Activated T-helper 2 cell treated with anti-CD3 and anti-CD28 coated beads, Interferon-gamma antibody, Interleukin-2, Interleukin-4, amounts not matched to agents 10 μg/mL and 5 μg/mL and 100 μg/mL, durations not matched to agents 14 hours and 24 hours and 36 hours (primary cell): ENCODE measurements around the gene TCEANC2. TPM values are rescaled to one million over a fixed set of nuclear protein-coding genes. Genes with fewer than 3 reads are reported as not detected.
"Not testable (repeated sequence)": the region's sequence is repeated elsewhere in the genome, so short reads cannot be mapped to it uniquely, and the experiment has no call there.

Experiments
- DNase-seq: peaks from one replicate; pipeline ENCODE4 v3.0.0; 2021; ENCODE audit warnings: low spot score
- H3K27ac Mint-ChIP-seq: one replicate; pipeline ENCODE4 v1.8.0; 2021; ENCODE audit warnings: mixed read lengths
- H3K27me3 Mint-ChIP-seq: one replicate; pipeline ENCODE4 v1.8.0; 2021; ENCODE audit warnings: low read depth, mixed read lengths
- H3K36me3 Mint-ChIP-seq: one replicate; pipeline ENCODE4 v1.8.0; 2021; ENCODE audit warnings: low read depth, mixed read lengths
- H3K4me1 Mint-ChIP-seq: one replicate; pipeline ENCODE4 v1.8.0; 2021; ENCODE audit warnings: low read depth, mixed read lengths
- H3K4me3 Mint-ChIP-seq: one replicate; pipeline ENCODE4 v1.8.0; 2021; ENCODE audit warnings: low read depth, mild to moderate bottlenecking, moderate library complexity, mixed read lengths
- H3K9me3 Mint-ChIP-seq: one replicate; pipeline ENCODE4 v1.8.0; 2021; ENCODE audit warnings: mixed read lengths
- intact Hi-C: fragments of 100-400 bp; cut with micrococcal nuclease; formaldehyde crosslinking; loops from one replicate; pipeline ENCODE4 v1.15.1; 2023
- total RNA-seq: library from RNA; stranded (reverse); gene quantifications from 2 replicates; pipeline ENCODE4 v1.2.3, GENCODE V29; 2022

Gene TCEANC2
- total RNA-seq: 12.8 and 13.2 TPM in 2 replicates

- Mint-ChIP-seq H3K27ac (no peak within 1 kb of the TSS), H3K27me3 (no peaks in the 10 kb centered on the region), H3K36me3 (peaks cover 22% of the 10 kb centered on the region), H3K9me3 (no peaks in the 10 kb centered on the region), H3K4me1 (peaks cover 18% of the 10 kb centered on the region), H3K4me3 (no peak within 1 kb of the TSS)
- intact Hi-C loops: loop anchor here (1.0 to 10.0 kb wide), 12 partner anchors 107 to 1996 kb away; partner anchors contain the start of genes BTF3L4, CPT2, CYB5RL and LRRC42
- DNase-seq: peak; percentile 98
Measured at GRCh38 chr1:54052934-54053744, at the start of gene TCEANC2, which contains the start of gene TMEM59. TSS of gene TCEANC2 (plus strand) at chr1:54053608. CDS start at chr1:54054423, 815 bp downstream. TSS of gene TMEM59 (minus strand) at chr1:54053204. CDS start at chr1:54053188, 16 bp downstream.

DNA sequence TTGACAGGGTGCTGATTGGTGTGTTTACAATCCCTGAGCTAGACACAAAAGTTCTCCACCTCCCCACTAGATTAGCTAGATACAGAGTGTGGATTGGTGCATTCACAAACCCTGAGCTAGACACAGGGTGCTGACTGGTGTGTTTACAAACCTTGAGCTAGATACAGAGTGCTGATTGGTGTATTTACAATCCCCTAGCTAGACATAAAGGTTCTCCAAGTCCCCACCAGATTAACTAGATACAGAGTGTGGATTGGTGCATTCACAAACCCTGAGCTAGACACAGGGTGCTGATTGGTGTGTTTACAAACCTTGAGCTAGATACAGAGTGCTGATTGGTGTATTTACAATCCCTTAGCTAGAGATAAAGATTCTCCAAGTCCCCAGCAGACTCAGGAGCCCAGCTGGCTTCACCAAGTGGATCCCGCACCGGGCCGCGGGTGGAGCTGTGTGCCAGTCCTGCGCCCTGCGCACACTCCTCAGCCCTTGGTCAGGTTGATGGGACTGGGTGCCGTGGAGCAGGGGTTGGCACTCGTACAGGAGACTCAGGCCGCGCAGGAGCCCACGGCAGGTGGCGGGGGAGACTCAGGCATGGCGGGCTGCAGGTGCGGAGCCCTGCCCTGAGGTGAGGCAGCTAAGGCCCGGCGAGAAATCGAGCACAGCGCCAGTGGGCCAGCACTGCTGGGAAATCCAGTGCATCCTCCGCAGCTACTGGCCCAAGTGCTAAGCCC lies 49.5 kb upstream of the TCEANC2 start:
- H3K9me3 Mint-ChIP-seq, DNase-seq, H3K4me3 Mint-ChIP-seq, H3K36me3 Mint-ChIP-seq, H3K4me1 Mint-ChIP-seq, intact Hi-C loops, H3K27me3 Mint-ChIP-seq, H3K27ac Mint-ChIP-seq: not testable (repeated sequence)

DNA sequence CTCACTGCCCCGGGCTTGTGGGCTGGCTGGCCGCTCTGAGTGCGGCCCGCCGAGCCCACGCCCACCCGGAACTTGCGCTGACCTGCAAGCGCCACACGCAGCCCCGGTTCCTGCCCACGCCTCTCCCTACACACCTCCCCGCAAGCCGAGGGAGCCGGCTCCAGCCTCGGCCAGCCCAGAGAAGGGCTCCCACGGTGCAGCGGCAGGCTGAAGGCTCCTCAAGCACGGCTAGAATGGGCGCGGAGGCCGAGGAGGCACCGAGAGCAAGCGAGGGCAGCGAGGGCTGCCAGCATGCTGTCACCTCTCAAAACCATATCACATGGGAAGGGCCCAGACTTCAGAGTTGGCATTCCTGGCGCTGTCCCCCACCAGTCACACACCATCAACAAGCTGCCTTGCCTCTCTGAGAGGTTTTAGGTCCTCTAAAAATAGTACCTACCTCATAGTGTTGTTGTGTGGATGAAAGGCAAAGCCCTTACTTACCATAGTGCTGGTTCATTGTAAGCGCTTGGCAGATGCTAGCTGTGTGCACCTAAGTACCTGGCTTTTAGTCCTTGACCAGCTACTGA lies 48.8 kb upstream of the TCEANC2 start:
- Mint-ChIP-seq H3K36me3 (no peaks in the 10 kb centered on the region), H3K9me3 (no peaks in the 10 kb centered on the region), H3K4me1 (no peaks in the 10 kb centered on the region), H3K27ac (no peak overlapping the region), H3K27me3 (peaks cover 5% of the 10 kb centered on the region), H3K4me3 (no peak overlapping the region)
- DNase-seq: no peak
- intact Hi-C loops: no loop called here

- Mint-ChIP-seq H3K27ac (no peak overlapping the region), H3K27me3 (peaks cover 7% of the 10 kb centered on the region), H3K9me3 (no peaks in the 10 kb centered on the region), H3K36me3 (no peaks in the 10 kb centered on the region), H3K4me3 (no peak overlapping the region), H3K4me1 (no peaks in the 10 kb centered on the region)
- intact Hi-C loops: no loop called here
- DNase-seq: no peak
Measured at GRCh38 chr1:54006508-54006907, 46.9 kb upstream of the TCEANC2 start.

GRCh38 chr1:54007613-54008012 lies 45.8 kb upstream of the TCEANC2 start:
- peaks cover 7% of the 10 kb centered on the region for H3K27me3 Mint-ChIP-seq
- no peak overlapping the region for H3K4me3 Mint-ChIP-seq
- H3K27ac Mint-ChIP-seq: no peak overlapping the region
- DNase-seq: no peak
- H3K9me3 Mint-ChIP-seq: no peaks in the 10 kb centered on the region
- intact Hi-C loops: no loop called here
- H3K4me1 Mint-ChIP-seq: no peaks in the 10 kb centered on the region
- H3K36me3 Mint-ChIP-seq: no peaks in the 10 kb centered on the region

DNA sequence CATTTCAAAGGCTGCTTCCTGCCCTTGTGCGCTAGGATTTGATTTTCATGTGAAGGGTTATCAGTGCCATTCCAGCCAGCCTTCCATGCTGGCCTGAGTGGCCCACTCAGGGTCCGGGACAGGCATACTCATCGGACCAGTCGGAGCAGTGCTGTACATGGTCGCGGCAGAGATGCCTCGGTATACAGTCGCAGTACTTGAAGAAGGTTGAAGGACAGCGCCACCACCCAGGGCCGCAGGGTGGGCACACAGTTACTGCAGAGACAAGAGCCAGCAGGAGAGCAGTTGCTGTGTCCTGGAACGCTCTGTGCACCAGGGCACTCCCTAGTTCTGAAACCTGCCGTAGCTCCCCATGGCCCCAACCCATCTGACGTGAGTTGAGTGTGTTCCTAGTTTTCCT lies 44.5 kb upstream of the TCEANC2 start:
- Mint-ChIP-seq H3K27me3 (peaks cover 7% of the 10 kb centered on the region), H3K9me3 (no peaks in the 10 kb centered on the region), H3K36me3 (no peaks in the 10 kb centered on the region), H3K4me1 (no peaks in the 10 kb centered on the region), H3K4me3 (no peak overlapping the region), H3K27ac (no peak overlapping the region)
- DNase-seq: no peak
- intact Hi-C loops: no loop called here

GRCh38 chr1:54009406-54009805 lies 44.0 kb upstream of the TCEANC2 start:
- Mint-ChIP-seq H3K27ac (no peak overlapping the region), H3K9me3 (no peaks in the 10 kb centered on the region), H3K36me3 (no peaks in the 10 kb centered on the region), H3K4me3 (no peak overlapping the region), H3K27me3 (peaks cover 7% of the 10 kb centered on the region), H3K4me1 (no peaks in the 10 kb centered on the region)
- intact Hi-C loops: no loop called here
- no peak for DNase-seq

DNA sequence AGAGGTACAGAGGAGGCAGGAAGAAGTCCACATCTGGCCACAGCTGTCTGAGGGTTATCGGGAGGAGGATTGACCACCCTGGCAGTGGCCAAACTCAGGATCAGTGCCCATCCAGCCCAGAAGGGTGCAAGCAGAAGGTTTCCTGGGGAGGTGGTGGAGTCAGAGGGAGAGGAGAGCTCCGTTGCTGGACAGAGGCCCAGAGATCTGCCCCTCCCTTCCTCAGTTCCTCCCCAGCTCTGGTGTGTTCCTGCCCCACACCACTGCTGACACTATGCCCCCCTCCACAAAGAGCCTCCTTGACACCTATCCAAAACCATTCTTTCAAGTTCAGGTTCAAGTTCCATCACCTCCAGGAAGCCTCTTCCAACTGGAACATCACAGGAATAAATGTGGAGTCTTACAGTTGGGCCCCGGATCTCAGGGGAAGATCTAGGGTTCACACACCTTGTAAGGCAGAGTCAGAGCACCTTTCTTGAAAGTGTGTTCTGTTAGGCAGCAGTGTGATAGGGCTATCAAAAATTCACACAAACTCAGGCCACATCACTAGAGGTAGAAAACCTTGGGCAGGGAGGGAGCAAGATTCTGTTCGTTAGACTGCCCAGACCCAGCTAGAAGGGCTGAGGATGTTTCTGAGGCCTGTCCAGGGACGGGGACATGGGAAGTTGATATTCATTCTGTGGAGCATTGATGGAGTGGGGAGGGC lies 42.8 kb upstream of the TCEANC2 start:
- H3K27ac Mint-ChIP-seq: no peak overlapping the region
- H3K27me3 Mint-ChIP-seq: peaks cover 7% of the 10 kb centered on the region
- no peak overlapping the region for H3K4me3 Mint-ChIP-seq
- no peaks in the 10 kb centered on the region for H3K4me1 Mint-ChIP-seq
- DNase-seq: no peak
- no peaks in the 10 kb centered on the region for H3K9me3 Mint-ChIP-seq
- H3K36me3 Mint-ChIP-seq: no peaks in the 10 kb centered on the region
- intact Hi-C loops: no loop called here

DNA sequence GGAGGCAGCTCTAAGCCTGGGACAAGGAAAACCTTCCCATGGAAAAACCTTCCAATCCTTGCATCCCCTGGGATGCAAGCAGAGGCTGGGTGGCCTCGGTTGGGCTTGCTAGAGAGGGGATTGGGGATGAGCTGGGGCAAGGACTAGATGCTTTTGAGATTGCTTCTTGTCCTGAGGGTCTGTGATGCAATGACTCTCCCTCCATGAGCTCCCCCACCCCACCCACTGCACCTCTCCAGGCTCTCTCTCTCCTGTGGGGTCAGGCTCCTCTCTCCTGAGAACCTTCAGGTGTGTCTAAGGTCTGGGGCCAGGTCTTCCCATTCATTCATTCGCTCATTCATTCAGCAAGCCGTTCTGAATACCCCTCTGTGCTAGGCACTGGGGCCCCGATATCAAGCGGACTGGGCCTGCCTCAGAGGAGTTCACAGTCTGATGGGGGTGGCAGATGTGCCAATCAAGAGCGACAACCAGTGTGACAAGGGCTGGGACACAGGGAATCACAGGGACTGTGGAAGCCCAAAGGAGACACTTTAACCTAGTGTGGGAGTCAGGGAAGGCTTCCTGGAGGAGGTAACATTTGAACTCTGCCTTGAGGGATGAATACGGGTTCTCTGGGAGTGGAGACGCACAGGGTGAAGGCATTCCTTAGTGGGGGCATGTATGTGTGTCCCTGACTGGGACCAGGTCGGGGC lies 41.9 kb upstream of the TCEANC2 start:
- intact Hi-C loops: no loop called here
- H3K27ac Mint-ChIP-seq: no peak overlapping the region
- no peaks in the 10 kb centered on the region for H3K9me3 Mint-ChIP-seq
- H3K27me3 Mint-ChIP-seq: peaks cover 5% of the 10 kb centered on the region
- no peaks in the 10 kb centered on the region for H3K36me3 Mint-ChIP-seq
- H3K4me1 Mint-ChIP-seq: no peaks in the 10 kb centered on the region
- H3K4me3 Mint-ChIP-seq: no peak overlapping the region
- no peak for DNase-seq

GRCh38 chr1:54012008-54012325 lies 41.4 kb upstream of the TCEANC2 start:
- intact Hi-C loops: no loop called here
- H3K9me3 Mint-ChIP-seq: no peaks in the 10 kb centered on the region
- peaks cover 3% of the 10 kb centered on the region for H3K27me3 Mint-ChIP-seq
- no peak for DNase-seq
- no peaks in the 10 kb centered on the region for H3K36me3 Mint-ChIP-seq
- H3K4me3 Mint-ChIP-seq: no peak overlapping the region
- no peaks in the 10 kb centered on the region for H3K4me1 Mint-ChIP-seq
- no peak overlapping the region for H3K27ac Mint-ChIP-seq

DNA sequence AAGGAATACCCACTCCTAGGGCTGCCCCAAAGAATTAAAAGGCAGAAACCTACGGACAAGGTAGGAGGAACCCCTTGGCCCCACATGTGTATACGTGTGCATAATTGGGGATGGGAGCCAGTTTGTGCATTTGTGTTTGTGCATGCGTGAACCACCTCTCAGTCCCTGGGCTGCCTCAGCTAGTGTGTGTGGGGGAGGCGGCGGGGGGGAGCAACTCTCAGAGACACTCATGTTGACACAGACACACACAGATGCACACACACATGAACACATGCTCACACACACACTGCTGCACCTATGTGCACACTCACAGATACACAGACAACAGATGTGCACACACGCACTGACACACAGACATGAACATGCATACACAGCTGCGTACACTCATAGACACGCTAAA lies 40.5 kb upstream of the TCEANC2 start:
- no peak overlapping the region for H3K27ac Mint-ChIP-seq
- no peaks in the 10 kb centered on the region for H3K9me3 Mint-ChIP-seq
- no peak for DNase-seq
- intact Hi-C loops: no loop called here
- H3K36me3 Mint-ChIP-seq: no peaks in the 10 kb centered on the region
- no peaks in the 10 kb centered on the region for H3K4me1 Mint-ChIP-seq
- H3K27me3 Mint-ChIP-seq: peaks cover 2% of the 10 kb centered on the region
- no peak overlapping the region for H3K4me3 Mint-ChIP-seq

GRCh38 chr1:54013393-54014008 lies 39.9 kb upstream of the TCEANC2 start:
- H3K36me3 Mint-ChIP-seq: no peaks in the 10 kb centered on the region
- H3K27me3 Mint-ChIP-seq: peaks cover 2% of the 10 kb centered on the region
- no peak overlapping the region for H3K27ac Mint-ChIP-seq
- no peak for DNase-seq
- H3K9me3 Mint-ChIP-seq: no peaks in the 10 kb centered on the region
- no peak overlapping the region for H3K4me3 Mint-ChIP-seq
- H3K4me1 Mint-ChIP-seq: no peaks in the 10 kb centered on the region
- intact Hi-C loops: no loop called here
